Brain microvascular endothelial cell (primary cell): ENCODE measurements around the gene OR52E8.

Source experiments
- DNase-seq: peaks from one replicate; pipeline ENCODE4 v3.0.0-alpha.2; 2020
- H3K27ac ChIP-seq: fragments of 250-450 bp; sonication (Bioruptor Pico); 2 replicates; pipeline ENCODE4 v1.5.1; 2020; ENCODE audit warnings: mild to moderate bottlenecking, moderate library complexity
- H3K27me3 ChIP-seq: fragments of 250-450 bp; sonication (Bioruptor Pico); replicated peaks from 2 replicates; pipeline ENCODE4 v1.5.1; 2020; ENCODE audit warnings: mild to moderate bottlenecking
- H3K36me3 ChIP-seq: fragments of 250-450 bp; sonication (Bioruptor Pico); replicated peaks from 2 replicates; pipeline ENCODE4 v1.5.1; 2020; ENCODE audit warnings: mild to moderate bottlenecking
- H3K4me3 ChIP-seq: 2 replicates; pipeline ENCODE4 v1.5.1; 2011; ENCODE audit warnings: low read depth, mild to moderate bottlenecking, control low read depth, low read length, moderate library complexity
- CTCF ChIP-seq: IDR thresholded peaks from 2 replicates; pipeline ENCODE4 v1.5.1; 2011; ENCODE audit warnings: low read depth, mild to moderate bottlenecking, moderate library complexity, low read length, control low read depth, inconsistent platforms; ENCODE audit errors: missing control alignments
- in situ Hi-C: cut with HindIII; loops from 2 replicates; pipeline ENCODE4 v1.10.0; 2017; ENCODE audit warnings: low sequenced_read_pairs, low pct_ligation_motif_present

The OR52E8 gene

DNA sequence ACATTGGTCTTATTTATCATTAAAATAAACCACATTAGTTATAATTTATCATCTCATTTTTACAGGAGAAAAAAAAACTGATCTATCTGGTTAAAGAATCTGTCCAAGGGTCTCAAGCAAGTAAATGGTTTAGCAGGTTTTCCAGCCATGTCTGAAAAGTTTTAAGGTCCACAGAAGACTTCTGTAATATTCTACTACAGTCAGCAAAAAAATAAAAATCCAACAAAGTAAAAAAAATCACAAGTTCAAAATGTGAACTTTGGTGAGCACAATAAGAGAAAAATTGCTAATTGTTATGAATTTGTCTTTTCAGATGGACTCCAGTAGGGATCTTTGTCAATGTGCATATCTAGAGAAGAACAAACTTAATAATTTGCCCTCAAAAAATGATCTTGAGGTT is 24.3 kb upstream of the OR52E8 start:
- TF ChIP-seq CTCF: no peak
- in situ Hi-C loops: no loop called here

DNA sequence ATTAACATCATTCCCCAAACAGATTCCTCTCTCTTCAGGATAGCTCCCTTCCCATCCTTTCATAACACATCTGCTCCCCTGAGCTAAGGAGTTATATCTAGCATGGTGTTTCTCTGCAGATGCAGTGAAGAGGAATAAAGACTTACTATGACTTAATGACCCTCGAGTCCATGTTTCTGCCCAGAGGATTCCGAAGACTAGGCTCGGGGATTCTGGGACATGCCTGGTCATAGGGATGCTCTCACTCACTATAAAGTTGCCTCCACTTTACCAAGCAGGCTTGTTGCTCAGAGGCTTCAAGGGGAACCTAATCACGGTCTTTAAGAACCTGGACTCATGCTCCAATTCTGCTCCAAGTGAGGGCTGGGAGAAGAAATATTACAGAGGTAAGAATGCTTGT is 22.8 kb upstream of the OR52E8 start, which contains the start of gene OR52E4:
OR52E4 (plus strand) TSS at position 301 of the 400 bp plus-strand sequence. CDS start 3,664 bp downstream, outside the sequence.
- Histone ChIP-seq H3K27ac (no peak within 1 kb of the TSS), H3K27me3 (no peaks in the 10 kb centered on the region), H3K36me3 (no peaks in the 10 kb centered on the region), H3K4me3 (no peak within 1 kb of the TSS)
- in situ Hi-C loops: no loop called here
- DNase-seq: no peak
- TF ChIP-seq CTCF: no peak

More for the DNA sequence above, 24.3 kb upstream of the OR52E8 start:
- no peaks in the 10 kb centered on the region for H3K36me3 ChIP-seq
- H3K27ac ChIP-seq: no peak overlapping the region
- no peak overlapping the region for H3K4me3 ChIP-seq
- no peaks in the 10 kb centered on the region for H3K27me3 ChIP-seq
- no peak for DNase-seq

- Histone ChIP-seq H3K27me3 (no peaks in the 10 kb centered on the region), H3K36me3 (no peaks in the 10 kb centered on the region), H3K4me3 (no peak overlapping the region), H3K27ac (no peak overlapping the region)
- no peak for TF ChIP-seq CTCF
- DNase-seq: no peak
- in situ Hi-C loops: no loop called here
These were observed 21.1 kb upstream of the OR52E8 start for GRCh38 chr11:5878564-5878963.

- in situ Hi-C loops: no loop called here
- Histone ChIP-seq H3K27ac (no peak overlapping the region), H3K36me3 (no peaks in the 10 kb centered on the region), H3K27me3 (no peaks in the 10 kb centered on the region), H3K4me3 (no peak overlapping the region)
- TF ChIP-seq CTCF: no peak
- no peak for DNase-seq
These were observed 8.3 kb upstream of the OR52E8 start for GRCh38 chr11:5865826-5866225.

- TF ChIP-seq CTCF: no peak
- Histone ChIP-seq H3K4me3 (no peak overlapping the region), H3K27ac (no peak overlapping the region), H3K36me3 (no peaks in the 10 kb centered on the region), H3K27me3 (no peaks in the 10 kb centered on the region)
- in situ Hi-C loops: no loop called here
- DNase-seq: no peak
These were observed 6.5 kb downstream of the OR52E8 start for GRCh38 chr11:5851002-5851401.

GRCh38 chr11:5847711-5848110 is 9.8 kb downstream of the OR52E8 start:
- in situ Hi-C loops: no loop called here
- no peaks in the 10 kb centered on the region for H3K36me3 ChIP-seq
- no peaks in the 10 kb centered on the region for H3K27me3 ChIP-seq
- DNase-seq: no peak
- no peak overlapping the region for H3K4me3 ChIP-seq
- H3K27ac ChIP-seq: no peak overlapping the region
- no peak for TF ChIP-seq CTCF
